K562 (cell line): ENCODE measurements around the gene DDX60.

Source experiments
- JUN ChIP-seq, 2 experiments: sonication (generic) in 1 of 2; formaldehyde crosslinking in 1 of 2; IDR thresholded peaks; 2 replicates each; pipeline versions ENCODE4 v1.6.1 to v1.8.0; 2012 to 2022; ENCODE audit warnings: borderline replicate concordance in 2 of 2, mild to moderate bottlenecking in 2 of 2, improper control_type of control experiment in 1 of 2, low read depth in 1 of 2, low read length in 1 of 2, missing genetic modification reagents in 1 of 2
- NFATC3 ChIP-seq: fragments of 450-650 bp; IDR thresholded peaks from 2 replicates; pipeline ENCODE4 v1.6.1; 2017; ENCODE audit warnings: mild to moderate bottlenecking
- POLR2AphosphoS5 ChIP-seq: IDR thresholded peaks from 2 replicates; pipeline ENCODE4 v1.6.1; 2011; ENCODE audit warnings: mild to moderate bottlenecking, low read depth, low read length, moderate library complexity; ENCODE audit not compliant: control insufficient read depth, insufficient read depth
- RFX5 ChIP-seq: IDR thresholded peaks from 2 replicates; pipeline ENCODE4 v1.6.1; 2011; ENCODE audit warnings: low read depth, mild to moderate bottlenecking, improper control_type of control experiment, low read length
- SMC3 ChIP-seq: conservative IDR thresholded peaks from 2 replicates; pipeline ENCODE4 v1.6.1; 2011; ENCODE audit warnings: low read depth, low read length, improper control_type of control experiment; ENCODE audit not compliant: insufficient read depth
- ZNF184 ChIP-seq: sonication (generic); formaldehyde crosslinking; IDR thresholded peaks from 2 replicates; pipeline ENCODE4 v1.5.0; 2020; ENCODE audit warnings: missing genetic modification reagents
- ZNF780A ChIP-seq: fragments of 250-450 bp; sonication (Bioruptor Pico); IDR thresholded peaks from 2 replicates; pipeline ENCODE4 v1.5.0; 2021; ENCODE audit warnings: mild to moderate bottlenecking
- TF ChIP-seq, protein P1 (sequence below), 2 experiments: fragments of 450-650 bp in 1 of 2; sonication (generic) in 1 of 2; formaldehyde crosslinking in 1 of 2; IDR thresholded peaks in 1 of 2; conservative IDR thresholded peaks in 1 of 2; 2 replicates each; pipeline versions ENCODE4 v1.6.1 to v1.8.1; 2016 to 2023; ENCODE audit warnings: mild to moderate bottlenecking in 2 of 2, moderate library complexity in 2 of 2, inconsistent platforms in 1 of 2, missing genetic modification reagents in 1 of 2

- TF ChIP-seq NFATC3 = no peak
- TF ChIP-seq, protein P1, sequence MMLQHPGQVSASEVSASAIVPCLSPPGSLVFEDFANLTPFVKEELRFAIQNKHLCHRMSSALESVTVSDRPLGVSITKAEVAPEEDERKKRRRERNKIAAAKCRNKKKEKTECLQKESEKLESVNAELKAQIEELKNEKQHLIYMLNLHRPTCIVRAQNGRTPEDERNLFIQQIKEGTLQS (IDR thresholded peaks at IDR 0.05) = no peak
- TF ChIP-seq, protein P1 (CRISPR knock-in tag; conservative IDR thresholded peaks at IDR 0.05) = no peak
- TF ChIP-seq POLR2AphosphoS5 = no peak
- TF ChIP-seq ZNF184 (CRISPR knock-in tag) = no peak
- TF ChIP-seq RFX5 = no peak
- no peak for TF ChIP-seq ZNF780A (CRISPR knock-in tag)
- no peak for TF ChIP-seq JUN (IDR thresholded peaks at IDR 0.05; ENCODE audit: borderline replicate concordance, low read depth, low read length)
- no peak for TF ChIP-seq JUN (CRISPR knock-in tag; IDR thresholded peaks at IDR 0.05; ENCODE audit: borderline replicate concordance)
- TF ChIP-seq SMC3 = no peak
Measured at GRCh38 chr4:168188754-168189153, 129.8 kb downstream of the DDX60 start.
